Activated CD4-positive, CD25-positive, alpha-beta regulatory T cell (primary cell): ENCODE results near the gene PEX11B.

Experiments used
- DNase-seq, 4 experiments: peaks; one replicate each; lab custom pipeline; 2025; lab: John Stamatoyannopoulos, UW

The PEX11B gene

GRCh38 chr1:145871994-145872924, 46.3 kb downstream of the PEX11B start:
- no peak for DNase-seq

GRCh38 chr1:145868232-145868631, 50.3 kb downstream of the PEX11B start:
- no peak for DNase-seq

- DNase-seq, result no peak
These were observed 55.1 kb downstream of the PEX11B start for GRCh38 chr1:145863282-145864018.
